Gastroesophageal sphincter (tissue), 3 donors: ENCODE results near the gene HOXA10.

Experiments used
- EP300 ChIP-seq: sonication (generic); formaldehyde crosslinking; IDR thresholded peaks from one replicate; pipeline ENCODE4 v1.6.1; 2017; ENCODE audit warnings: antibody characterized with exemption, mild to moderate bottlenecking
- POLR2AphosphoS5 ChIP-seq: sonication (generic); formaldehyde crosslinking; IDR thresholded peaks from one replicate; pipeline ENCODE4 v1.6.1; 2017; ENCODE audit warnings: antibody characterized with exemption
- TF ChIP-seq, protein P1 (sequence below), 4 experiments: fragments of 200-600 bp in 2 of 4; fragments of 450-650 bp in 2 of 4; sonication (generic) in 1 of 4; IDR thresholded peaks; one replicate each; pipeline ENCODE4 v1.5.1; 2017 to 2019; ENCODE audit warnings: antibody characterized with exemption in 4 of 4, mild to moderate bottlenecking in 2 of 4, moderate library complexity in 2 of 4

DNA sequence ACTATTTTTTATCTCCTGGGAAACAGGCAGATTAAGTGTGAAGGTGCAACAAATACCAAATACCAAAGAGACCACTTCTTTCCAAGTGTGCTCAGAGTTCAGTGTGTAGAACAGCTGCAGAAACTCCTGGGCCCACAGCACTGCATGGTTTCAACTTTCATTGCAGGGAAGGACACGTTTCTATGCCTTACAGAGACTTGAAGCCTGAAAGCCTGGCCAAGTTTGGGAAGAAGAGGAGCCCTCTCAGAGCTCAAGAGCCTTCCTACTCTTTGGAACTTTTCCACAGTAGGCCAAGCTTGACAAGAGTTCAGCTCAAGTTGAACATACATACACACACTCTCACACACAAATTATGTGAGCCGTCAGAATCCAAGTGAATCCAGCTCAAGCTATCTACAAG lies 46.1 kb downstream of the HOXA10 start:
- TF ChIP-seq, protein P1, sequence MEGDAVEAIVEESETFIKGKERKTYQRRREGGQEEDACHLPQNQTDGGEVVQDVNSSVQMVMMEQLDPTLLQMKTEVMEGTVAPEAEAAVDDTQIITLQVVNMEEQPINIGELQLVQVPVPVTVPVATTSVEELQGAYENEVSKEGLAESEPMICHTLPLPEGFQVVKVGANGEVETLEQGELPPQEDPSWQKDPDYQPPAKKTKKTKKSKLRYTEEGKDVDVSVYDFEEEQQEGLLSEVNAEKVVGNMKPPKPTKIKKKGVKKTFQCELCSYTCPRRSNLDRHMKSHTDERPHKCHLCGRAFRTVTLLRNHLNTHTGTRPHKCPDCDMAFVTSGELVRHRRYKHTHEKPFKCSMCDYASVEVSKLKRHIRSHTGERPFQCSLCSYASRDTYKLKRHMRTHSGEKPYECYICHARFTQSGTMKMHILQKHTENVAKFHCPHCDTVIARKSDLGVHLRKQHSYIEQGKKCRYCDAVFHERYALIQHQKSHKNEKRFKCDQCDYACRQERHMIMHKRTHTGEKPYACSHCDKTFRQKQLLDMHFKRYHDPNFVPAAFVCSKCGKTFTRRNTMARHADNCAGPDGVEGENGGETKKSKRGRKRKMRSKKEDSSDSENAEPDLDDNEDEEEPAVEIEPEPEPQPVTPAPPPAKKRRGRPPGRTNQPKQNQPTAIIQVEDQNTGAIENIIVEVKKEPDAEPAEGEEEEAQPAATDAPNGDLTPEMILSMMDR (IDR thresholded peaks at IDR 0.05): no peak
- TF ChIP-seq POLR2AphosphoS5 (peak; percentile 20), EP300 (no peak)
